HG02970 (cell line): Measurements from ENCODE around the gene DSE.

ENCODE experiments used
- ATAC-seq: cut with Tn5 transposase; IDR thresholded peaks from one replicate; pipeline ENCODE4 v1.9.1; 2021; ENCODE audit warnings: mild to moderate bottlenecking, moderate library complexity, moderate number of reproducible peaks; ENCODE audit not compliant: unreplicated experiment, low FRiP score

The DSE gene

GRCh38 chr6:116385459-116385802 is 14.7 kb downstream of the DSE start:
- no peak for ATAC-seq

- ATAC-seq: no peak
Measured at GRCh38 chr6:116385921-116386320, 15.2 kb downstream of the DSE start.

GRCh38 chr6:116386581-116387299 is 16.0 kb downstream of the DSE start:
- ATAC-seq: no peak

GRCh38 chr6:116387374-116387773 is 16.6 kb downstream of the DSE start:
- peak; percentile 47 for ATAC-seq

GRCh38 chr6:116388924-116389323 is 18.2 kb downstream of the DSE start:
- ATAC-seq: no peak

GRCh38 chr6:116389357-116389756 is 18.6 kb downstream of the DSE start:
- no peak for ATAC-seq

- no peak for ATAC-seq
Measured at GRCh38 chr6:116390581-116390980, 19.8 kb downstream of the DSE start.

GRCh38 chr6:116392132-116393013 is 21.6 kb downstream of the DSE start:
- no peak for ATAC-seq

- no peak for ATAC-seq
Measured at GRCh38 chr6:116393430-116393829, 22.7 kb downstream of the DSE start.

- ATAC-seq: no peak
Measured at GRCh38 chr6:116395647-116396046, 24.9 kb downstream of the DSE start.

GRCh38 chr6:116396441-116396840 is 25.7 kb downstream of the DSE start:
- ATAC-seq: no peak

GRCh38 chr6:116397914-116398313 is 27.2 kb downstream of the DSE start:
- ATAC-seq: no peak

- no peak for ATAC-seq
Measured at GRCh38 chr6:116398316-116399010, 27.7 kb downstream of the DSE start.

- no peak for ATAC-seq
Measured at GRCh38 chr6:116399287-116399686, 28.5 kb downstream of the DSE start.

GRCh38 chr6:116400328-116400727 is 29.6 kb downstream of the DSE start:
- ATAC-seq: no peak

GRCh38 chr6:116402108-116402937 is 31.6 kb downstream of the DSE start:
- no peak for ATAC-seq

GRCh38 chr6:116403205-116403604 is 32.5 kb downstream of the DSE start:
- no peak for ATAC-seq

GRCh38 chr6:116404696-116405095 is 33.9 kb downstream of the DSE start:
- no peak for ATAC-seq

- ATAC-seq: peak; percentile 59
Measured at GRCh38 chr6:116405138-116405537, 34.4 kb downstream of the DSE start.

- ATAC-seq: no peak
Measured at GRCh38 chr6:116405652-116406356, 35.1 kb downstream of the DSE start.
